GM18508 (cell line): Measurements from ENCODE around the gene GNAI3.
"Not testable (repeated sequence)": the region's sequence is repeated elsewhere in the genome, so short reads cannot be mapped to it uniquely, and the experiment has no call there.

Experiments
- ATAC-seq: cut with Tn5 transposase; IDR thresholded peaks from one replicate; pipeline ENCODE4 v1.9.1; 2021; ENCODE audit warnings: moderate number of reproducible peaks; ENCODE audit not compliant: insufficient read depth, unreplicated experiment

Gene GNAI3

GRCh38 chr1:109655615-109656519, 107.5 kb downstream of the GNAI3 start, which contains the start of gene GSTM4:
Gene GSTM4 (plus strand): TSS chr1:109656099. CDS start chr1:109656390, 291 bp downstream.
- peak; percentile 63 for ATAC-seq

GRCh38 chr1:109657395-109657794, 109.0 kb downstream of the GNAI3 start:
- ATAC-seq, result no peak

- ATAC-seq, result no peak
These were observed 109.6 kb downstream of the GNAI3 start for GRCh38 chr1:109657970-109658369.

- no peak for ATAC-seq
These were observed 110.2 kb downstream of the GNAI3 start for GRCh38 chr1:109658533-109659042.

GRCh38 chr1:109659145-109659544, 110.7 kb downstream of the GNAI3 start:
- no peak for ATAC-seq

GRCh38 chr1:109659997-109660690, 111.7 kb downstream of the GNAI3 start:
- no peak for ATAC-seq

- ATAC-seq, result not testable (repeated sequence)
These were observed 112.2 kb downstream of the GNAI3 start for GRCh38 chr1:109660691-109661026.

- ATAC-seq, result no peak
These were observed 113.0 kb downstream of the GNAI3 start for GRCh38 chr1:109661391-109661790.

GRCh38 chr1:109664671-109665070, 116.3 kb downstream of the GNAI3 start:
- ATAC-seq, result no peak

- no peak for ATAC-seq
These were observed 119.2 kb downstream of the GNAI3 start, which contains the start of gene GSTM2 for GRCh38 chr1:109667452-109668122. Gene GSTM2 (plus strand): TSS chr1:109668057. CDS start chr1:109668116, 59 bp downstream.
